GM12874 (cell line): ENCODE results near the gene CDKL1.

Experiments
- CTCF ChIP-seq: IDR thresholded peaks from 2 replicates; pipeline ENCODE4 v1.5.1; 2011; ENCODE audit warnings: low read depth, mild to moderate bottlenecking, control low read depth, low read length, moderate library complexity; ENCODE audit not compliant: insufficient read depth

CDKL1 gene

GRCh38 chr14:50396631-50397389, at the start of gene CDKL1:
Gene CDKL1 (minus strand): TSS chr14:50396881. CDS start chr14:50395868, 1,013 bp downstream.
- no peak for TF ChIP-seq CTCF

GRCh38 chr14:50434528-50434927, 37.8 kb upstream of the CDKL1 start:
- no peak for TF ChIP-seq CTCF

GRCh38 chr14:50432131-50432530, 35.5 kb upstream of the CDKL1 start:
- no peak for TF ChIP-seq CTCF

- TF ChIP-seq CTCF = no peak
These were observed 29.1 kb upstream of the CDKL1 start for GRCh38 chr14:50425816-50426215.

GRCh38 chr14:50425105-50425504, 28.4 kb upstream of the CDKL1 start:
- no peak for TF ChIP-seq CTCF

- no peak for TF ChIP-seq CTCF
These were observed 26.8 kb upstream of the CDKL1 start for GRCh38 chr14:50423529-50423928.

GRCh38 chr14:50421499-50421898, 24.8 kb upstream of the CDKL1 start:
- TF ChIP-seq CTCF = no peak

- no peak for TF ChIP-seq CTCF
These were observed 21.2 kb upstream of the CDKL1 start for GRCh38 chr14:50417853-50418252.
